ENCODE results near the gene ITGAV. TPM values are rescaled to one million over a fixed set of nuclear protein-coding genes. Genes with fewer than 3 reads are reported as not detected.

The ITGAV gene
- polyA plus RNA-seq, 1 experiment = 129 TPM

DNA sequence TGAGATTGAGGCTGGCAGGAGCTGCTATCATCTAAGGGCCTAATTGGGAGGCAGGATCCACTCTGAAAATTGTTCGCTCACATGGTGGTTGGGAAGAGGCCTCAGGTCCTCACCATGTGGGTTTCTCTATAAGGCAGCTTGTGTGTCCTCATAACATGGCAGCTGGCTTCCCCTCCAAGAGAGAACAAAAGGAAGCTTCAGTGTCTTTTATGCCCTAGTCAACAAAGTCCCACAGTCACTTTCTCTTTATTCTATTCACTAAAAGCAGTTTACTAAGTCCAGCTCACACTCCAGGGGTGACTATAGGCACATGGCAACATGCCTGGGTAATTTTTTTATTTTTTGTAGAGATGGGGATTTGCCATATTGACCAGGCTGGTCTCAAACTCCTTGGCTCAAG is 5.8 kb upstream of the ITGAV start:
- CTCF ChIA-PET = interaction anchor here (1.4 kb wide), 1 partner anchor 58 kb away, joined by 4 read pairs; no protein-coding TSS in a partner anchor
- TF ChIP-seq, protein P1, sequence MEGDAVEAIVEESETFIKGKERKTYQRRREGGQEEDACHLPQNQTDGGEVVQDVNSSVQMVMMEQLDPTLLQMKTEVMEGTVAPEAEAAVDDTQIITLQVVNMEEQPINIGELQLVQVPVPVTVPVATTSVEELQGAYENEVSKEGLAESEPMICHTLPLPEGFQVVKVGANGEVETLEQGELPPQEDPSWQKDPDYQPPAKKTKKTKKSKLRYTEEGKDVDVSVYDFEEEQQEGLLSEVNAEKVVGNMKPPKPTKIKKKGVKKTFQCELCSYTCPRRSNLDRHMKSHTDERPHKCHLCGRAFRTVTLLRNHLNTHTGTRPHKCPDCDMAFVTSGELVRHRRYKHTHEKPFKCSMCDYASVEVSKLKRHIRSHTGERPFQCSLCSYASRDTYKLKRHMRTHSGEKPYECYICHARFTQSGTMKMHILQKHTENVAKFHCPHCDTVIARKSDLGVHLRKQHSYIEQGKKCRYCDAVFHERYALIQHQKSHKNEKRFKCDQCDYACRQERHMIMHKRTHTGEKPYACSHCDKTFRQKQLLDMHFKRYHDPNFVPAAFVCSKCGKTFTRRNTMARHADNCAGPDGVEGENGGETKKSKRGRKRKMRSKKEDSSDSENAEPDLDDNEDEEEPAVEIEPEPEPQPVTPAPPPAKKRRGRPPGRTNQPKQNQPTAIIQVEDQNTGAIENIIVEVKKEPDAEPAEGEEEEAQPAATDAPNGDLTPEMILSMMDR (IDR thresholded peaks at IDR 0.05; ENCODE audit: low read depth, low read length) = no peak
- DNase-seq (ENCODE audit: low read depth, low spot score) = no peak
- Histone ChIP-seq H3K27me3 (ENCODE audit: control insufficient read depth, insufficient read depth, low read length) (no peaks in the 10 kb centered on the region), H3K27ac (ENCODE audit: low read depth, low read length) (no peak overlapping the region), H3K4me3 (ENCODE audit: low read depth, low read length) (no peak overlapping the region), H3K9me3 (ENCODE audit: control insufficient read depth, insufficient read depth, low read length) (no peaks in the 10 kb centered on the region)
- POLR2A ChIA-PET = no interaction called here

DNA sequence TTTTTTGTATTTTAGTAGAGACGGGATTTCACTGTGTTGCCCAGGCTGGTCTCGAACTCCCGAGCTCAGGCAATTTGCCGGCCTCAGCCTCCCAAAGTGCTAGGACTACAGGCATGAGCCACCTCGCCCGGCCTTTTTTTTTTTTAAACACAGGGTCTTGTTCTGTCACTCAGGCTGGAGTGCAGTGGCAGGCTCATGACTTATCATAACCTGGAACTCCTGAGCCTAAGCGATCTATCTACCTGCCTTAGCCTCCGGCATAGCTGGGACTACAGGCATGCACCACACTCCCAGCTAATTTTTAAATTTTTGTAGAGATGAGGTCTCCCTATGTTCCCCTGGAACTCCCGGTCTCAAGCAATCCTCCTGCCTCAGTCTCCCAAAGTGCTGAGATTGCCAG is 1.4 kb upstream of the ITGAV start:
- TF ChIP-seq, protein P1 (IDR thresholded peaks at IDR 0.05; ENCODE audit: low read depth, low read length) = no peak
- CTCF ChIA-PET = interaction anchor here (1.2 kb wide), 1 partner anchor 84 kb away, joined by 4 read pairs; no protein-coding TSS in a partner anchor
- Histone ChIP-seq H3K4me3 (ENCODE audit: low read depth, low read length) (no peak overlapping the region), H3K27me3 (ENCODE audit: control insufficient read depth, insufficient read depth, low read length) (no peaks in the 10 kb centered on the region), H3K27ac (ENCODE audit: low read depth, low read length) (no peak overlapping the region), H3K9me3 (ENCODE audit: control insufficient read depth, insufficient read depth, low read length) (no peaks in the 10 kb centered on the region; the same call in 1 of the 2 replicates)
- DNase-seq (ENCODE audit: low read depth, low spot score) = no peak
- POLR2A ChIA-PET = no interaction called here

DNA sequence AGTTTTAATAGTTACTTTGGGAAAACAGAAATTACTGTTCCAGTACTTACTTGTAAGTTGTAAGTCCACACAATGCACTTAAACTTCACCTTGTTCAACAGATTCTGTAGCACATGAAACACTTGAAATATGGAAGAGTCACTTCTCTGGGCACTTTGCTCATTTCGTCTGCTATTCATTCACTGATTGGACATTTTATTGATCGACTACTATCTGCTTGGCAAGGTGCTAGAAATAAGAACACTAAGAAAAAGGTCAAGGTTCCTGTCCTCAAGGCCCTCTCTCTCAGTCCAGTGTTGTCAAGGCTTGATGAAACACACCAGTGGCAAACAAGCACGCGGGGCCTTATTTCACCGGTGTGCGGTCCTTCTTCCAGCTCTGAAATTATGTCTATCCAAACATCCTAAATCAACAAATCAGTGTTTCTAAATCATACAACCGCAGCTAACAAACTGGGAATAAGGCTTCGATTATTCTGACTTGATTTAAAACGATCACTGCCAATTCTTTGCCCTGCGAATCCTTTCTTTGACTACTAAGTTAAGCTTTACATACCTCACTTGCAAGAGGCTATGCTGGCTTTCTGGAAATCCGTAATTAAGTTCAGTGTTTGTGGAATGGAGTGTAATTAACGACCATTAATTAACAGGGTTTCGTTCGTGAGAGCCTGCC is 780 bp upstream of the ITGAV start:
- H3K27ac ChIP-seq (ENCODE audit: low read depth, low read length) = peak overlapping the region; percentile 86
- H3K9me3 ChIP-seq (ENCODE audit: control insufficient read depth, insufficient read depth, low read length) = no peaks in the 10 kb centered on the region; the same call in 1 of the 2 replicates
- no peak for DNase-seq (ENCODE audit: low read depth, low spot score)
- CTCF ChIA-PET = interaction anchor here (1.2 to 1.6 kb wide), 2 partner anchors 52 to 84 kb away, joined by 4 to 10 read pairs; no protein-coding TSS in a partner anchor
- TF ChIP-seq, protein P1 (IDR thresholded peaks at IDR 0.05; ENCODE audit: low read depth, low read length) = no peak
- peak overlapping the region; percentile 90 for H3K4me3 ChIP-seq (ENCODE audit: low read depth, low read length)
- no peaks in the 10 kb centered on the region for H3K27me3 ChIP-seq (ENCODE audit: control insufficient read depth, insufficient read depth, low read length)
- POLR2A ChIA-PET = interaction anchor here (0.6 to 1.6 kb wide), 11 partner anchors 12 to 103 kb away, joined by 3 to 11 read pairs (median 5); partner anchors contain the start of gene ZC3H15

DNA sequence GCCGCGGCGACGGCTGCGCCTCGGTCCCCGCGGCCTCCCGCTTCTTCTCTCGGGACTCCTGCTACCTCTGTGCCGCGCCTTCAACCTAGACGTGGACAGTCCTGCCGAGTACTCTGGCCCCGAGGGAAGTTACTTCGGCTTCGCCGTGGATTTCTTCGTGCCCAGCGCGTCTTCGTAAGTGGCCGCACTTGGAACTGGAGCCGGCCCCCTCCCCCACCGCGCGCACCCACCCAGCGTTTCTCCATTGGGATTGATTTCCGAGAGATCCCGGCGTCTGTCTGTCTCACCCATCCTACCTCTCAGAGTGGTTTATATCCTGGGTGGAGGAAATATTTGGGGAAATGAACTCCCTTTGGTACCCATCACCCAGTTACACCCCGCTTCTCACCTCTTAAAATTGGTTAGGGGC is 498 bp downstream of the ITGAV start:
- peak overlapping the region; percentile 90 for H3K4me3 ChIP-seq (ENCODE audit: low read depth, low read length)
- DNase-seq (ENCODE audit: low read depth, low spot score) = no peak
- TF ChIP-seq, protein P1 (IDR thresholded peaks at IDR 0.05; ENCODE audit: low read depth, low read length) = no peak
- ChIA-PET CTCF (interaction anchor here (0.7 to 1.6 kb wide), 2 partner anchors 51 to 82 kb away, joined by 3 to 10 read pairs; no protein-coding TSS in a partner anchor), POLR2A (interaction anchor here (0.6 to 1.6 kb wide), 11 partner anchors 8 to 104 kb away, joined by 3 to 11 read pairs (median 5); partner anchors contain the start of gene ZC3H15)
- H3K27ac ChIP-seq (ENCODE audit: low read depth, low read length) = peak overlapping the region; percentile 86
- no peaks in the 10 kb centered on the region for H3K27me3 ChIP-seq (ENCODE audit: control insufficient read depth, insufficient read depth, low read length)
- no peaks in the 10 kb centered on the region; the same call in 1 of the 2 replicates for H3K9me3 ChIP-seq (ENCODE audit: control insufficient read depth, insufficient read depth, low read length)
